Thyroid gland (tissue), 4 donors: ENCODE results near the gene RASGRF2. TPM values are rescaled to one million over a fixed set of nuclear protein-coding genes. Genes with fewer than 3 reads are reported as not detected.

Experiments used
- DNase-seq, 2 donors: peaks; one replicate each; pipeline ENCODE4 v3.0.0-alpha.2; 2019
- H3K27ac ChIP-seq, 3 donors: fragments of 200-600 bp; sonication (generic); 1 replicate in 2 of 3; 2 replicates in 1 of 3; pipeline ENCODE4 v1.5.1; 2016 to 2019; ENCODE audit warnings: mild to moderate bottlenecking in 1 of 3, moderate library complexity in 1 of 3
- H3K27me3 ChIP-seq: fragments of 200-600 bp; sonication (generic); one replicate; pipeline ENCODE4 v1.5.1; 2019
- H3K36me3 ChIP-seq, 2 donors: fragments of 200-600 bp; sonication (generic); one replicate each; pipeline ENCODE4 v1.5.1; 2016 to 2019
- H3K4me1 ChIP-seq, 2 donors: fragments of 200-600 bp; sonication (generic); one replicate each; pipeline ENCODE4 v1.5.1; 2017 to 2019
- H3K4me3 ChIP-seq, 3 donors: fragments of 200-600 bp; sonication (generic); replicated peaks in 1 of 3; 1 replicate in 2 of 3; 2 replicates in 1 of 3; pipeline ENCODE4 v1.5.1; 2016; ENCODE audit warnings: mild to moderate bottlenecking in 1 of 3
- H3K9me3 ChIP-seq: fragments of 200-600 bp; sonication (generic); one replicate; pipeline ENCODE4 v1.5.1; 2017
- POLR2A ChIP-seq, 2 donors: fragments of 450-650 bp; IDR thresholded peaks; one replicate each; pipeline ENCODE4 v1.6.1; 2017; ENCODE audit warnings: antibody characterized with exemption in 2 of 2, mild to moderate bottlenecking in 2 of 2, moderate library complexity in 1 of 2
- WGBS, 2 donors: methylation state at CpG; one replicate each; pipeline ENCODE4 v1.1.5; 2017; 5-methylcytosine and 5-hydroxymethylcytosine counted together
- intact Hi-C: fragments of 100-400 bp; cut with DNase I; formaldehyde crosslinking; loops from one replicate; pipeline ENCODE4 v1.15.1; 2023
- total RNA-seq, 4 donors: library from RNA; depleted of rRNA; stranded (reverse); fragments of >200 nt; gene quantifications; one replicate each; pipeline ENCODE4 v1.2.3, GENCODE V29; 2016
- TF ChIP-seq, protein P1 (sequence below), 6 experiments: fragments of 200-600 bp in 3 of 6; fragments of 450-650 bp in 3 of 6; sonication (generic) in 3 of 6; IDR thresholded peaks; one replicate each; pipeline ENCODE4 v1.5.1; 2016 to 2019; ENCODE audit warnings: antibody characterized with exemption in 6 of 6, mild to moderate bottlenecking in 2 of 6, inconsistent platforms in 1 of 6, moderate library complexity in 1 of 6

RASGRF2 gene
- total RNA-seq, 4 donors from 2014 or later = 9.2 to 18.8 (median 14.8) TPM

DNA sequence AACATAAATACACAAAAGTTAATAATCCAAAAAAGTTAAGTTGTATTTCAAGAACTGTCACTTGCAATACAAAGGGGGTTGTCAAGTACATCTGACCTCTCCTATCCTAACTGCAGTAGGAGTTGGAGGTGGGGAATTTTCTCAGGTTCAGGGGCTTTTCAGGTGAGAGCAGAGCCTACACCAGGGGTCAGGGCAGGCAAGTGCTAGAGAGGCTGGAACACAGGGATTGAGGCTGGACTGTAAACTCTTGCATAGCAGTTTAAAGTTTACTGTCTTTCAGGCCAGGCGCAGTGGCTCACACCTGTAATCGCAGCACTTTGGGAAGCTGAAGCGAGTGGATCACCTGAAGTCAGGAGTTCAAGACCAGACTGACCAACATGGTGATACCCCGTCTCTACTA is 25.4 kb upstream of the RASGRF2 start:
- no peaks in the 10 kb centered on the region for H3K27me3 ChIP-seq
- H3K9me3 ChIP-seq = no peaks in the 10 kb centered on the region
- H3K27ac ChIP-seq = no peak overlapping the region
- H3K36me3 ChIP-seq = no peaks in the 10 kb centered on the region
- H3K4me3 ChIP-seq = no peak overlapping the region
- TF ChIP-seq POLR2A (IDR thresholded peaks at IDR 0.05) = no peak
- TF ChIP-seq, protein P1, sequence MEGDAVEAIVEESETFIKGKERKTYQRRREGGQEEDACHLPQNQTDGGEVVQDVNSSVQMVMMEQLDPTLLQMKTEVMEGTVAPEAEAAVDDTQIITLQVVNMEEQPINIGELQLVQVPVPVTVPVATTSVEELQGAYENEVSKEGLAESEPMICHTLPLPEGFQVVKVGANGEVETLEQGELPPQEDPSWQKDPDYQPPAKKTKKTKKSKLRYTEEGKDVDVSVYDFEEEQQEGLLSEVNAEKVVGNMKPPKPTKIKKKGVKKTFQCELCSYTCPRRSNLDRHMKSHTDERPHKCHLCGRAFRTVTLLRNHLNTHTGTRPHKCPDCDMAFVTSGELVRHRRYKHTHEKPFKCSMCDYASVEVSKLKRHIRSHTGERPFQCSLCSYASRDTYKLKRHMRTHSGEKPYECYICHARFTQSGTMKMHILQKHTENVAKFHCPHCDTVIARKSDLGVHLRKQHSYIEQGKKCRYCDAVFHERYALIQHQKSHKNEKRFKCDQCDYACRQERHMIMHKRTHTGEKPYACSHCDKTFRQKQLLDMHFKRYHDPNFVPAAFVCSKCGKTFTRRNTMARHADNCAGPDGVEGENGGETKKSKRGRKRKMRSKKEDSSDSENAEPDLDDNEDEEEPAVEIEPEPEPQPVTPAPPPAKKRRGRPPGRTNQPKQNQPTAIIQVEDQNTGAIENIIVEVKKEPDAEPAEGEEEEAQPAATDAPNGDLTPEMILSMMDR (IDR thresholded peaks at IDR 0.05) = no peak
- 92 to 98% methylated on average over 4 of the region's 4 CpGs for WGBS, 2 donors
- intact Hi-C loops = no loop called here
- no peaks in the 10 kb centered on the region for H3K4me1 ChIP-seq
- no peak for DNase-seq

DNA sequence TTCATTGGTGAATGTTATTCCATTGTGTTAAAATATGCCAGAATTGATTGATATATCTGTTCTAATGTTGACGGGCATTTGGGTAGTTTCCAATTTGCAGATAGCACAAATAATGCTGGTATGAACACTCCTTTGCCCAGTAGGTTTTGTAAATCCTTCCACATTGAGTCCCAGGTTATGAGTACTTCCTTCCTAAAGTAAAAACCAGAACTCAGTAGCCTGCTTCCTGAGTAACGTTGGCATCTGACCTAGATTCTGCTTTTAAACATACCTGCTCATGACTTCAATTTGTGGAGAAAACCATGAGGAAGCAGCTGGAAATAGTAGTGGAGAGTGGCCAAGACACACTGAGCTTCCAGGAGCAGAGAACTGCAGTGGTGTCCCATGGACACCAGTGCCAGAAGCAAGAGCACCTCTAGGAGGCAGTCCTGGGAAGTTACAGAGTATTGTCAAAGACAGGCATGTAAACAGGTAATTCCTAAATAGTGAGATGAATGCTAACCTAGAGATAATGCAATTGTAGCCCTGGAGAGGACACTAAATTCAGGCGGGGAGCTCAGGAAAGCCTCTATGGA is 24.3 kb upstream of the RASGRF2 start:
- no peak overlapping the region for H3K4me3 ChIP-seq
- no peak overlapping the region for H3K27ac ChIP-seq
- intact Hi-C loops = no loop called here
- no peaks in the 10 kb centered on the region for H3K4me1 ChIP-seq
- H3K9me3 ChIP-seq = no peaks in the 10 kb centered on the region
- no peak for TF ChIP-seq POLR2A (IDR thresholded peaks at IDR 0.05)
- TF ChIP-seq, protein P1 (IDR thresholded peaks at IDR 0.05) = no peak
- WGBS, 2 donors = 67 to 69% methylated on average over 3 of the region's 3 CpGs
- H3K36me3 ChIP-seq = no peaks in the 10 kb centered on the region
- no peak for DNase-seq
- H3K27me3 ChIP-seq = no peaks in the 10 kb centered on the region

GRCh38 chr5:80936881-80937280 is 23.3 kb upstream of the RASGRF2 start:
- Histone ChIP-seq H3K9me3 (no peaks in the 10 kb centered on the region), H3K36me3 (no peaks in the 10 kb centered on the region), H3K4me1 (no peaks in the 10 kb centered on the region), H3K4me3 (no peak overlapping the region), H3K27ac (no peak overlapping the region), H3K27me3 (no peaks in the 10 kb centered on the region)
- no peak for DNase-seq
- intact Hi-C loops = no loop called here
- TF ChIP-seq, protein P1 (IDR thresholded peaks at IDR 0.05) = no peak
- no peak for TF ChIP-seq POLR2A (IDR thresholded peaks at IDR 0.05)
- 73 to 87% methylated on average over 3 of the region's 3 CpGs for WGBS, 2 donors

GRCh38 chr5:80937584-80938356 is 22.4 kb upstream of the RASGRF2 start:
- no peak for DNase-seq
- no peak for TF ChIP-seq POLR2A (IDR thresholded peaks at IDR 0.05)
- TF ChIP-seq, protein P1 (IDR thresholded peaks at IDR 0.05) = no peak

GRCh38 chr5:80941496-80941895 is 18.7 kb upstream of the RASGRF2 start:
- Histone ChIP-seq H3K27ac (no peak overlapping the region), H3K9me3 (no peaks in the 10 kb centered on the region), H3K4me3 (no peak overlapping the region), H3K27me3 (no peaks in the 10 kb centered on the region), H3K36me3 (no peaks in the 10 kb centered on the region), H3K4me1 (no peaks in the 10 kb centered on the region)
- intact Hi-C loops = no loop called here
- DNase-seq = no peak
- TF ChIP-seq, protein P1 (IDR thresholded peaks at IDR 0.05) = no peak
- TF ChIP-seq POLR2A (IDR thresholded peaks at IDR 0.05) = no peak
- WGBS, 2 donors = 95 to 100% methylated on average over 1 of the region's 1 CpG

More at GRCh38 chr5:80937584-80938356, 22.4 kb upstream of the RASGRF2 start:
- no peaks in the 10 kb centered on the region for H3K36me3 ChIP-seq
- no peak overlapping the region for H3K4me3 ChIP-seq
- H3K27ac ChIP-seq = no peak overlapping the region
- H3K4me1 ChIP-seq = no peaks in the 10 kb centered on the region
- H3K9me3 ChIP-seq = no peaks in the 10 kb centered on the region
- intact Hi-C loops = no loop called here
- WGBS, 2 donors = 83% methylated on average over 9 of the region's 9 CpGs
- no peaks in the 10 kb centered on the region for H3K27me3 ChIP-seq
